ENCODE results near the gene CYP20A1.
"Not testable (repeated sequence)": the region's sequence is repeated elsewhere in the genome, so short reads cannot be mapped to it uniquely, and the experiment has no call there.

The CYP20A1 gene

DNA sequence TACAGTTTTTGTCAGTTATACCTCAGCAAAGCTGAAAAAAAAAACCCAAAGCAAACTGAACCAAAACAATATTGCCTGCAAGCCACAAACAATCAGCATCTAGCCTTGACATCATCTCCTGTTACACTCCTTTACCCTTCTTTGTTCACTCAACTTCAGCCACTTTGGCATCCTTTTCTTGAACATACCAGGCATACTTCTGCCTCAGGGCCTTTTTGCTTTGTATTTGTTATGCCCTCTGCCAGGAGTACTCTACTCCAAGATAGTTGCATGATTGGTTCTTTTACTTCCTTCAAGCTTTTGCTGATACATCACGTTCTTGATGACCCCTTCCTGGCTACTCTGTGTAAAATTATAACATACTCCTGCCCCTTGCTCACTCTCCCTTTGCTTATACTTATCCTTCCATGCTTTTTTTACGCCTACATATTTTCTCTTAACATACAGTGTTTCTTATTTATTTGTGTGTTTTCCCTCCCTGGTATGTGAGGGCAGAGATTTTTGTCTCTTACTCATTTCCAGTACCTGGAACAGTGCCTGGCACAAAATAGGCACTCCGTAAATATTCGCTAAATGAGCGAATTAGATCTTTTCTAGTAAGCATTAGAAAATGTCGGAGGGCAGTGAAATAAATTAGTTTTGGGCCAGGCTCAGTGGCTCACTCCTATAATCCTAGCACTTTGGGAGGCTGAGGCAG is 102.1 kb downstream of the CYP20A1 start:
- no peak overlapping the region for H3K4me2 ChIP-seq (ENCODE audit: low read length)
- H4K20me1 ChIP-seq (ENCODE audit: control insufficient read depth, insufficient read depth, low read depth, low read length): no peaks in the 10 kb centered on the region
- H3K4me1 ChIP-seq (ENCODE audit: control insufficient read depth, low read length): 0 out of 2 replicates have a peak, but pooled peaks cover 3% of the 10 kb centered on the region
- H3K27me3 ChIP-seq (ENCODE audit: control insufficient read depth, low read length): no peaks in the 10 kb centered on the region
- H3K4me3 ChIP-seq (ENCODE audit: low read length): no peak overlapping the region
- H3K9me2 ChIP-seq (replicated peaks; ENCODE audit: control insufficient read depth, low read length): no peaks in the 10 kb centered on the region
- peaks cover 49% of the 10 kb centered on the region for H3K79me2 ChIP-seq (ENCODE audit: control insufficient read depth, low read length)
- no peak overlapping the region for H3K27ac ChIP-seq (ENCODE audit: low read depth, low read length)
- peaks cover 13% of the 10 kb centered on the region; the same call in 1 of the 2 replicates for H3K36me3 ChIP-seq (ENCODE audit: control insufficient read depth, low read length)
- no peaks in the 10 kb centered on the region for H3K9me3 ChIP-seq (ENCODE audit: control insufficient read depth, insufficient read depth, low read length)
- TF ChIP-seq, protein P1, sequence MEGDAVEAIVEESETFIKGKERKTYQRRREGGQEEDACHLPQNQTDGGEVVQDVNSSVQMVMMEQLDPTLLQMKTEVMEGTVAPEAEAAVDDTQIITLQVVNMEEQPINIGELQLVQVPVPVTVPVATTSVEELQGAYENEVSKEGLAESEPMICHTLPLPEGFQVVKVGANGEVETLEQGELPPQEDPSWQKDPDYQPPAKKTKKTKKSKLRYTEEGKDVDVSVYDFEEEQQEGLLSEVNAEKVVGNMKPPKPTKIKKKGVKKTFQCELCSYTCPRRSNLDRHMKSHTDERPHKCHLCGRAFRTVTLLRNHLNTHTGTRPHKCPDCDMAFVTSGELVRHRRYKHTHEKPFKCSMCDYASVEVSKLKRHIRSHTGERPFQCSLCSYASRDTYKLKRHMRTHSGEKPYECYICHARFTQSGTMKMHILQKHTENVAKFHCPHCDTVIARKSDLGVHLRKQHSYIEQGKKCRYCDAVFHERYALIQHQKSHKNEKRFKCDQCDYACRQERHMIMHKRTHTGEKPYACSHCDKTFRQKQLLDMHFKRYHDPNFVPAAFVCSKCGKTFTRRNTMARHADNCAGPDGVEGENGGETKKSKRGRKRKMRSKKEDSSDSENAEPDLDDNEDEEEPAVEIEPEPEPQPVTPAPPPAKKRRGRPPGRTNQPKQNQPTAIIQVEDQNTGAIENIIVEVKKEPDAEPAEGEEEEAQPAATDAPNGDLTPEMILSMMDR (IDR thresholded peaks at IDR 0.05; ENCODE audit: low read depth, low read length, poor library complexity, severe bottlenecking): no peak
- no peak for TF ChIP-seq EZH2phosphoT487 (IDR thresholded peaks at IDR 0.05; ENCODE audit: borderline replicate concordance, low read length)
- H3F3A ChIP-seq (ENCODE audit: control insufficient read depth, insufficient read depth): peaks cover 2% of the 10 kb centered on the region; the same call in 1 of the 2 replicates

DNA sequence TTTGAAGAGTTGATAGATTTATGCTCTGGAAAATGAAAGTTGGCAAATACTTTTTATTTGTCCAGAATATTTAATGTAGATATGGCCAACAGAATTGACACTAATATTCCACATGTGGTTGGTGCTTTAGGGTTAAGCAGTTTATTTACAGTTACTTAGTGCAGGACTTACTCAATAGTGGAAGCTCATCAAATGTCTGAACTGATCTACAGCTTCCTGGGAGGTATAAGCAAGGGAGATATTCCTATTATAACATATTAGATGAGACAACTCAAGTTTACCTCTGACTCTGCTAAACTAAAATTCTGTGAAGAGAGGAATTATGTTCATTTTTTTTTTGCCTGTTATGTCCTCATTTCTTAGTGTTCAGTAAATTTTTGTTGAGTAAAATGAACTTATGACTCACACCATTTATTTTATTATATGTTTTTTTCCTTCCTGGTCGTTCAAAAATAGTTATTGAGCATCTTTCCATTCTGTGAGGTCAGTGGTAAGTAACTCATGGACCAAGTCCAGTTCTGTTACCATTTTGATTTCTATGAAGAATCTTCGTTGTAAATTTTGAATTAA is 103.0 kb downstream of the CYP20A1 start:
- Histone ChIP-seq H3K27ac (ENCODE audit: low read depth, low read length) (no peak overlapping the region), H3K27me3 (ENCODE audit: control insufficient read depth, low read length) (no peaks in the 10 kb centered on the region), H3K9me3 (ENCODE audit: control insufficient read depth, insufficient read depth, low read length) (no peaks in the 10 kb centered on the region), H4K20me1 (ENCODE audit: control insufficient read depth, insufficient read depth, low read depth, low read length) (no peaks in the 10 kb centered on the region), H3F3A (ENCODE audit: control insufficient read depth, insufficient read depth) (peaks cover 2% of the 10 kb centered on the region; the same call in 1 of the 2 replicates), H3K9me2 (replicated peaks; ENCODE audit: control insufficient read depth, low read length) (no peaks in the 10 kb centered on the region), H3K4me3 (ENCODE audit: low read length) (no peak overlapping the region), H3K4me1 (ENCODE audit: control insufficient read depth, low read length) (0 out of 2 replicates have a peak, but pooled peaks cover 3% of the 10 kb centered on the region), H3K79me2 (ENCODE audit: control insufficient read depth, low read length) (peaks cover 46% of the 10 kb centered on the region), H3K4me2 (ENCODE audit: low read length) (no peak overlapping the region), H3K36me3 (ENCODE audit: control insufficient read depth, low read length) (peaks cover 9% of the 10 kb centered on the region; the same call in 1 of the 2 replicates)
- TF ChIP-seq EZH2phosphoT487 (IDR thresholded peaks at IDR 0.05; ENCODE audit: borderline replicate concordance, low read length): no peak
- TF ChIP-seq, protein P1 (IDR thresholded peaks at IDR 0.05; ENCODE audit: low read depth, low read length, poor library complexity, severe bottlenecking): no peak

DNA sequence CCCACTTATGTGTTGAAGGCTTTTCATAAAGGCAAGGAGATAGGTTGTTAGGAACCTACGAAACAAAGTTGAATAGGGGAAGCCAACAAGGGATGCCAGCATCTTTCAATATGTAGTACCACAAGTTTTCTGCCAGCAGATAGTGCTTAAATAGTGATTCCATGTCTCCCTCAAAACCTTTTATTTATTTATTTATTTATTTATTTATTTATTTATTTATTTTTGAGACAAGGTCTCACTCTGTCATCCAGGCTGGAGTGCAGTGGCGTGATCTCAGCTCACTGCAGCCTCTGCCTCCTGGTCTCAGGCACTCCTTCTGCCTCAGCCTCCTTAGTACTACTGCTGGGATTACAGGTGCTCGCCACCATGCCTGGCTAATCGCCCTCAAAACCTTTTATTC is 103.6 kb downstream of the CYP20A1 start:
- H3K4me1 ChIP-seq (ENCODE audit: control insufficient read depth, low read length); H3F3A ChIP-seq (ENCODE audit: control insufficient read depth, insufficient read depth); H3K4me2 ChIP-seq (ENCODE audit: low read length); H3K27me3 ChIP-seq (ENCODE audit: control insufficient read depth, low read length); H3K4me3 ChIP-seq (ENCODE audit: low read length); H3K9me3 ChIP-seq (ENCODE audit: control insufficient read depth, insufficient read depth, low read length); H3K27ac ChIP-seq (ENCODE audit: low read depth, low read length); H3K9me2 ChIP-seq (replicated peaks; ENCODE audit: control insufficient read depth, low read length); H4K20me1 ChIP-seq (ENCODE audit: control insufficient read depth, insufficient read depth, low read depth, low read length); H3K36me3 ChIP-seq (ENCODE audit: control insufficient read depth, low read length): not testable (repeated sequence)
- peaks cover 45% of the 10 kb centered on the region for H3K79me2 ChIP-seq (ENCODE audit: control insufficient read depth, low read length)

DNA sequence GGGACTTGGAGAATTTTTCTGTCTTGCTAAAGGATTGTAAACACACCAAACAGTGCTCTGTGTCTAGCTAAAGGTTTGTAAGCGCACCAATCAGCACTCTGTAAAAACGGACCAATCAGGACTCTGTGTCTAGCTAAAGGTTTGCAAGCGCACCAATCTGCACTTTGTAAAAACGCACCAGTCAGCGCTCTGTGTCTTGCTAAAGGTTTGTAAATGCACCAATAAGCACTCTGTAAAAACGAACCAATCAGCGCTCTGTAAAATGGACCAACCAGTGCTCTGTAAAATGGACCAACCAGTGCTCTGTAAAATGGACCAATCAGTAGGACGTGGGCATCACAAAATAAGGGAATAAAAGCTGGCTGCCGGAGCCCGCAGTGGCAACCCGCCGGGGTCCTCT is 105.8 kb downstream of the CYP20A1 start:
- H3K79me2 ChIP-seq (ENCODE audit: control insufficient read depth, low read length): peaks cover 41% of the 10 kb centered on the region

More for the DNA sequence above, 105.8 kb downstream of the CYP20A1 start:
- Histone ChIP-seq H3K9me2 (replicated peaks; ENCODE audit: control insufficient read depth, low read length) (no peaks in the 10 kb centered on the region), H3K4me3 (ENCODE audit: low read length) (no peak overlapping the region), H3K27me3 (ENCODE audit: control insufficient read depth, low read length) (no peaks in the 10 kb centered on the region), H3K9me3 (ENCODE audit: control insufficient read depth, insufficient read depth, low read length) (no peaks in the 10 kb centered on the region), H4K20me1 (ENCODE audit: control insufficient read depth, insufficient read depth, low read depth, low read length) (no peaks in the 10 kb centered on the region), H3K27ac (ENCODE audit: low read depth, low read length) (no peak overlapping the region), H3K4me2 (ENCODE audit: low read length) (no peak overlapping the region), H3F3A (ENCODE audit: control insufficient read depth, insufficient read depth) (peaks cover 2% of the 10 kb centered on the region; the same call in 1 of the 2 replicates), H3K36me3 (ENCODE audit: control insufficient read depth, low read length) (peaks cover 7% of the 10 kb centered on the region; the same call in 1 of the 2 replicates), H3K4me1 (ENCODE audit: control insufficient read depth, low read length) (no peaks in the 10 kb centered on the region)
- TF ChIP-seq, protein P1 (IDR thresholded peaks at IDR 0.05; ENCODE audit: low read depth, low read length, poor library complexity, severe bottlenecking): no peak
- no peak for TF ChIP-seq EZH2phosphoT487 (IDR thresholded peaks at IDR 0.05; ENCODE audit: borderline replicate concordance, low read length)
